Cerebellar cortex (tissue), 1 donor: ENCODE data around the gene ZNF91.
"Not testable (repeated sequence)": the region's sequence is repeated elsewhere in the genome, so short reads cannot be mapped to it uniquely, and the experiment has no call there.

ENCODE experiments used
- DNase-seq: peaks from one replicate; pipeline ENCODE4 v3.0.0-alpha.2; 2015; ENCODE audit warnings: low spot score

The ZNF91 gene

GRCh38 chr19:23395041-23395721 is at the start of gene ZNF91:
TSS of gene ZNF91 (minus strand) at chr19:23395471. CDS start at chr19:23395354, 117 bp downstream.
- DNase-seq, result peak; percentile 100

- no peak for DNase-seq
These were observed 45.5 kb upstream of the ZNF91 start for GRCh38 chr19:23440791-23441190.

- no peak for DNase-seq
These were observed 44.9 kb upstream of the ZNF91 start for GRCh38 chr19:23440207-23440606.

- DNase-seq, result no peak
These were observed 44.4 kb upstream of the ZNF91 start for GRCh38 chr19:23439623-23440022.

- DNase-seq, result no peak
These were observed 42.6 kb upstream of the ZNF91 start for GRCh38 chr19:23437901-23438300.

- no peak for DNase-seq
These were observed 41.7 kb upstream of the ZNF91 start for GRCh38 chr19:23436944-23437343.

GRCh38 chr19:23436318-23436717 is 41.0 kb upstream of the ZNF91 start:
- DNase-seq, result no peak

GRCh38 chr19:23420824-23421223 is 25.6 kb upstream of the ZNF91 start:
- DNase-seq, result no peak

GRCh38 chr19:23419261-23419660 is 24.0 kb upstream of the ZNF91 start:
- not testable (repeated sequence) for DNase-seq

GRCh38 chr19:23415561-23416191 is 20.4 kb upstream of the ZNF91 start:
- DNase-seq, result peak; percentile 40

- no peak for DNase-seq
These were observed 19.8 kb upstream of the ZNF91 start for GRCh38 chr19:23415034-23415433.

GRCh38 chr19:23410155-23410554 is 14.9 kb upstream of the ZNF91 start:
- DNase-seq, result no peak

- peak; percentile 91 for DNase-seq
These were observed 14.2 kb upstream of the ZNF91 start for GRCh38 chr19:23409392-23410048.

- no peak for DNase-seq
These were observed 12.4 kb upstream of the ZNF91 start for GRCh38 chr19:23407616-23408133.

GRCh38 chr19:23406721-23407120 is 11.4 kb upstream of the ZNF91 start:
- no peak for DNase-seq

GRCh38 chr19:23406091-23406490 is 10.8 kb upstream of the ZNF91 start:
- DNase-seq, result no peak

GRCh38 chr19:23404676-23405075 is 9.4 kb upstream of the ZNF91 start:
- DNase-seq, result no peak

- DNase-seq, result no peak
These were observed 8.5 kb upstream of the ZNF91 start for GRCh38 chr19:23403581-23404324.

GRCh38 chr19:23403052-23403451 is 7.8 kb upstream of the ZNF91 start:
- DNase-seq, result no peak

- no peak for DNase-seq
These were observed 7.1 kb upstream of the ZNF91 start for GRCh38 chr19:23402388-23402787.

- no peak for DNase-seq
These were observed 5.9 kb upstream of the ZNF91 start for GRCh38 chr19:23401086-23401610.

GRCh38 chr19:23399443-23399842 is 4.2 kb upstream of the ZNF91 start:
- no peak for DNase-seq
